GM21576 (cell line): ENCODE results near the gene ITCH.

Source experiments
- ATAC-seq: cut with Tn5 transposase; IDR thresholded peaks from one replicate; pipeline ENCODE4 v1.9.1; 2021; ENCODE audit warnings: mild to moderate bottlenecking, moderate library complexity; ENCODE audit not compliant: unreplicated experiment

Gene ITCH

GRCh38 chr20:34544109-34544796, 181.2 kb downstream of the ITCH start:
- no peak for ATAC-seq

DNA sequence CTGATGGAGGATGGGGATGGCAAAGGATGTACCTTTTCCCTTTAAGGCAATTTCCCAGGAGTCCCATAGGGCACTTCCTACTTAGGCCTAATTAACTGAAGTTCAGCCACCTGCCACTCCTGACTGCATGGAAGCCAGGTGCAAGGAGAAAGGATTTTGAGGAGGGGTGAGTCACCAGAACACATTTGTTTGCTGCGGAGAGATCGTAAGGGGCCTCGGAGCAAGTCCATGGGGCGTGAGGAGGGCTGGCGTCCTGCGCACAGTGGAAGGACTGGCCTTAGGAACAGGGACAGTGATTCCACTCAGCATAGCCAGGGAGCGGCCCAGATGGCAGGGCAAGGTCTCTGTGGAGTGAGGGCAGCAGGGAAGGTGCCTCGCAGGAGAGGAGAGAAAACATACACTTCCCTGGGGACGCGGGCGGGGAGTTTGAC, 183.7 kb downstream of the ITCH start:
- no peak for ATAC-seq

DNA sequence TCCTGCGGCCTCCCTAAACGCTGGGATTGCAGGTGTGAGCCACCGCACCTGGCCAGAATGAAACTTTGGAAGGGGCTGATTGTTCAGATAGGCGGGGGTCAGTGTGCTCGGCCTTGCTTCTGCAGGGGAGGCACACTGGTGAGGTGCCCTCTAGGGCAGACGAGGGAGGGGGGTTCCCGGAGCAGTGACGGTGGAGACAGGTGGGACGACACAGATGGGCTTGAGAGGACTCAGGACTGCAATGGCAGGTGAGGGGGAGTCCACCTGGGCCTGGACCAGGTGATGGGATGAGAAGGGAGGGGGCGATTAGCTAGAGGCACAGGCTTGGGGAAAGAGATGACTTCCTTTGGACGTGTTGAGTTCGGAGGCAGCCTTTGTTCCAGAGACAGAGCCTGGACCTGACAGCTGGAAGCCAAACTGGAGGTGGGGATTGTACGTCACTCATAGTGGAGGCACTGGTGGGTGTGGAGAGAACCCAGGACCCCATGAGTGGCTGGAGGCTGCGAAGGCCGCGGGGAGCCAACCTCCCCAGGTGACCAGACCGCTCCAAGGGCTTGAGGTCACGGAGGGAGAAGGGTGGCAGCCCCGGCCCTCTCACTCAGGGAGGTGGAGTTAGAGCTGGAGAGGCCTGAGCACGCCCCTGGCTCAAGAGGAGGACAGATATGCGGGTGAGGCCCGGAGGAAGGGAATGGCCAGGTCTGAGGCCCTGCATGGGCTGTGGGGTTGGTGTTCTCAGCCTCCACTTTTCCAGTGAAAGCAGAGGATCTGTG, 185.0 kb downstream of the ITCH start:
- no peak for ATAC-seq

- ATAC-seq, result no peak
Measured at GRCh38 chr20:34549291-34549928, 186.3 kb downstream of the ITCH start.

DNA sequence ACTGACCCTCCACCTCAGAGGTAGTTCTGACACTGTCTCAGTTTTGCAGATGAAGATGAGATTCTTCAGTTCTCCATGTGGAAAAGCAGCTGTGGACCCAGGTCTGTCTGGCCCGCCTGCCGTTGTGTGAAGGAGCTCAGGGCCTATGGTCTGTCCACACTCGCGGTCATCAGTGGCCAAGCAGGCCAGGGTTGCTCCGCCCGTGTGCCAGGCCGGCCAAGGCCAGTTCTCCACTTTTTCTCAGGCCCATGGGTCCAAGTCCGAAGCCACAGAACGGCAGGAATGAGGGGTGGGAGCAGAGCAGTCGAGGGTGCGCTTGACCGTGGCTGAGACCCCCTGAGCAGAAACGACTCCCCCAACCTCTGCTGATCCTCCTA, 186.8 kb downstream of the ITCH start:
- ATAC-seq, result no peak

DNA sequence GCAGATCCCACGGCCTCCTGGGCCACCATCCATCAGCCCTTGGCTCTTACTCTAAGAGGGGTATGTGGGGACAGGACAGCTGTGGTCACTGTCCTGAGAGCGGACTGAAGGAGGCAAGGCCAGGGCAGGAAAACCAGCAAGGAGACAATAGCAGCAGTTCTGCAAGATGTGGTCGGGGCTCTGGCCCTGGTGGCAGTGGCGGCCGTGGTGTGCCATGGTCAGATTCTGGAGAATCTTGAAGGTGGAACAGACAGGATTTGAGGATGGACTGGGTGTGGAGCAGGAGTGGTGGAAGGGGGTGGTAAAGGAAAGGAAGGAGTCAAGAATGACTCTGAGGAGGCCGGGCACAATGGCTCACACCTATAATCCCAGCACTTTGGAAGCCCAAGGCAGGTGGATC, 189.5 kb downstream of the ITCH start:
- no peak for ATAC-seq

GRCh38 chr20:34553366-34553867, 190.3 kb downstream of the ITCH start:
- ATAC-seq, result no peak

DNA sequence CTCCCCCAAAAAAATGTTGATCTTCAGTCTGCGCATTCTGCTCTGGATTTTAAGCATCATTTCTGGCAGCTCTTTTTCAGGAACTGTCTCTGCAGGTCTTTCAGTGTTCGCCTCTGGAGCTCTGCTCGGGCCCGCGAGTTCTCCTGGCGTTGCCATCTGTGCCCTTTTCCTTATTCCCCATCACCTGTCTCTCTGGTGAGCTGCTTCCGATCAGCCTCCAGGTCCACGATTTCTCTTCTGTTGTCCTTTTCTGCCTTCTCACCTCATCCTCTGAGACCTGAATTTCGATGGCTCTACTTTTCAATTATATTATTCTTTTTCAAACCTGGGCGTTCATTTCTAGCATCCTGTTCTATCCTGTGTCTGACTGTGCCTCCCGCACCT, 194.9 kb downstream of the ITCH start:
- no peak for ATAC-seq

- ATAC-seq, result peak; percentile 46
Measured at GRCh38 chr20:34558320-34559218, 195.5 kb downstream of the ITCH start, which contains the start of gene MAP1LC3A. MAP1LC3A (plus strand) TSS chr20:34558718; CDS start chr20:34558869, 151 bp downstream.

DNA sequence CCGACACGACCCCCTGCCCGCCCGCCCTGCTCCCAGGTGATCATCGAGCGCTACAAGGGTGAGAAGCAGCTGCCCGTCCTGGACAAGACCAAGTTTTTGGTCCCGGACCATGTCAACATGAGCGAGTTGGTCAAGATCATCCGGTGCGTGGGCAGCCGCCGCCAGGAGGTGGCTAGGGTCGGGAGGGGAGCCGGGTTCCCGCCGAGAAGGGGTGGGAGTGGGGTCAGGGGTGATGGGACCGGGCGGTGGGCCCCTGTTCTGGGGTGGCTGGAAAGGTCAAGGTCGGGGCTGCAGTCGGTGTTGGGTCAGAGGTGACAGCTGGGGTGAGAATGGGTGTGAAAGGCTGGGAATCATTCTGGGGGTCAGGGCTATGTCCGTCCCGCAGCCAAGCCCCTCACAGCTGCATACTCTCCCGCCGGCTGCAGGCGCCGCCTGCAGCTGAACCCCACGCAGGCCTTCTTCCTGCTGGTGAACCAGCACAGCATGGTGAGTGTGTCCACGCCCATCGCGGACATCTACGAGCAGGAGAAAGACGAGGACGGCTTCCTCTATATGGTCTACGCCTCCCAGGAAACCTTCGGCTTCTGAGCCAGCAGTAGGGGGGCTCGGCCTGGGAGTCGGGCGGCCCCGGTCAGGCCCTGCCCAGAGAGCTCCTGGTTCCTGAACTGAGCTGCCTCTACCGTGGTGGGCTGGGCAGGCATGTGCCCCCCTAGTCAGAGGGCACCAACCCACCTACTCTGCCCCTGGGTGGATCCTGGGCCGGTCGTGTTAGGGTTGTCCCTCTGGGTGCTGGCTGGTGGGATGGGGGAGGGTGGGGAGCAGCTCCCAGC, 196.5 kb downstream of the ITCH start:
- ATAC-seq, result no peak

GRCh38 chr20:34560141-34560523, 197.1 kb downstream of the ITCH start:
- no peak for ATAC-seq

DNA sequence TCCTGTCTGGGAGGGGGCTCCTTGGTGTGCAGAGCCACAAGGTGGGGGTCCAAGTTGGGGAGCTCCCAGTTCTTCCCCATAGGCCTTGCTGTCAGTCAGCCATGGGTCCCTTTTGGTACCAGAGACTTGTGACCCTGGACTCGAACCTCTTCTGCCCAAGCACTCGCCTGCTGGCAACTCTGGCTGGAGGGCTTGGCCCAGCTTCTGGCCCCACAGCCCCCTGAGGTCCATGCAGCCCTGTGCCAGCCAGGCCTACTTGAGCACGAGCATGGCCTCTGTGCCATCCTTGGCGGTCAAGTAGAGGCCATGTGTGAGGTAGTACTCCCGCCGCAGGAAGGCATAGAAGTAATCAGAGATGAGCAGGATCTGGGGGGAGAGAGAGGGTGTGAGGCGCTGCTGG, 197.5 kb downstream of the ITCH start:
- no peak for ATAC-seq
